GM23338 (cell line): ENCODE results near the gene USP27X. TPM values are rescaled to one million over a fixed set of nuclear protein-coding genes. Genes with fewer than 3 reads are reported as not detected.

Experiments used
- ATAC-seq: fragments of 200-7000 bp; cut with Tn5 transposase; 3 replicates; pipeline ENCODE4 v1.9.1; 2020
- DNase-seq: peaks from one replicate; pipeline ENCODE4 v3.0.0-alpha.2; 2015; ENCODE audit warnings: low spot score
- H2AFZ ChIP-seq: fragments of 200-600 bp; sonication (generic); 2 replicates; pipeline ENCODE4 v1.8.0; 2016; ENCODE audit warnings: antibody characterized with exemption, mild to moderate bottlenecking, moderate library complexity
- H3F3A ChIP-seq: fragments of 200-600 bp; sonication (generic); replicated peaks from 2 replicates; pipeline ENCODE4 v1.8.0; 2017; ENCODE audit warnings: antibody characterized with exemption, mixed run types, low read depth
- H3K27ac ChIP-seq: fragments of 200-600 bp; sonication (generic); 2 replicates; pipeline ENCODE4 v1.6.1; 2016; ENCODE audit warnings: low read depth
- H3K27me3 ChIP-seq: fragments of 200-600 bp; sonication (generic); 2 replicates; pipeline ENCODE4 v1.8.0; 2016; ENCODE audit warnings: mild to moderate bottlenecking, mixed run types, moderate library complexity; ENCODE audit not compliant: insufficient read depth
- H3K36me3 ChIP-seq: fragments of 200-600 bp; sonication (generic); 2 replicates; pipeline ENCODE4 v1.8.0; 2016; ENCODE audit warnings: mild to moderate bottlenecking; ENCODE audit not compliant: insufficient read depth
- H3K4me1 ChIP-seq: fragments of 200-600 bp; sonication (generic); 2 replicates; pipeline ENCODE4 v1.8.0; 2016; ENCODE audit warnings: mild to moderate bottlenecking, moderate library complexity; ENCODE audit not compliant: insufficient read depth
- H3K4me2 ChIP-seq: fragments of 200-600 bp; sonication (generic); 2 replicates; pipeline ENCODE4 v1.7.1; 2017; ENCODE audit warnings: mixed run types
- H3K4me3 ChIP-seq: fragments of 200-600 bp; sonication (generic); 2 replicates; pipeline ENCODE4 v1.6.1; 2016; ENCODE audit warnings: mixed run types
- H3K79me2 ChIP-seq: fragments of 200-600 bp; sonication (generic); replicated peaks from 2 replicates; pipeline ENCODE4 v1.8.0; 2017; ENCODE audit warnings: mild to moderate bottlenecking; ENCODE audit not compliant: insufficient read depth
- H3K9me2 ChIP-seq: fragments of 200-600 bp; sonication (generic); 2 replicates; pipeline ENCODE4 v1.8.0; 2017; ENCODE audit not compliant: insufficient read depth
- H4K20me1 ChIP-seq: fragments of 200-600 bp; sonication (generic); replicated peaks from 2 replicates; pipeline ENCODE4 v1.8.0; 2017; ENCODE audit warnings: mild to moderate bottlenecking; ENCODE audit not compliant: insufficient read depth
- H3K27ac Mint-ChIP-seq: 2 replicates; pipeline ENCODE4 v1.8.0; 2020; ENCODE audit warnings: inconsistent platforms, mild to moderate bottlenecking, moderate library complexity, mixed read lengths
- H3K27me3 Mint-ChIP-seq: 3 replicates; pipeline ENCODE4 v1.8.0; 2022; ENCODE audit warnings: low read depth, mild to moderate bottlenecking, moderate library complexity, mixed read lengths, inconsistent platforms; ENCODE audit not compliant: insufficient read depth, poor library complexity
- H3K36me3 Mint-ChIP-seq: 3 replicates; pipeline ENCODE4 v1.8.0; 2021; ENCODE audit warnings: low read depth, mild to moderate bottlenecking, inconsistent platforms, moderate library complexity, mixed read lengths
- H3K4me1 Mint-ChIP-seq: 3 replicates; pipeline ENCODE4 v1.8.0; 2020; ENCODE audit warnings: mild to moderate bottlenecking, inconsistent platforms, mixed read lengths
- H3K4me3 Mint-ChIP-seq: 3 replicates; pipeline ENCODE4 v1.8.0; 2021; ENCODE audit warnings: moderate library complexity, mild to moderate bottlenecking, inconsistent platforms, mixed read lengths
- H3K9me3 Mint-ChIP-seq: 3 replicates; pipeline ENCODE4 v1.8.0; 2020; ENCODE audit warnings: moderate library complexity, mild to moderate bottlenecking, inconsistent platforms, mixed read lengths
- ETS1 ChIP-seq: IDR thresholded peaks from 2 replicates; pipeline ENCODE4 v1.6.1; 2016; ENCODE audit warnings: antibody characterized with exemption
- REST ChIP-seq: IDR thresholded peaks from one replicate; pipeline ENCODE4 v1.6.1; 2018; ENCODE audit warnings: antibody characterized with exemption; ENCODE audit not compliant: unreplicated experiment
- STAT1 ChIP-seq: IDR thresholded peaks from one replicate; pipeline ENCODE4 v1.6.1; 2016; ENCODE audit warnings: antibody characterized with exemption; ENCODE audit not compliant: unreplicated experiment
- ZNF114 ChIP-seq: fragments of 250-450 bp; sonication (Bioruptor Pico); IDR thresholded peaks from 2 replicates; pipeline ENCODE4 v1.5.0; 2020; ENCODE audit warnings: mild to moderate bottlenecking, moderate library complexity
- ZNF331 ChIP-seq: fragments of 250-450 bp; sonication (Bioruptor Pico); IDR thresholded peaks from 2 replicates; pipeline ENCODE4 v1.5.0; 2020; ENCODE audit warnings: low read depth, mild to moderate bottlenecking, moderate library complexity
- polyA plus RNA-seq: library from polyadenylated mRNA; unstranded; fragments of >200 nt; fragmentation: Nextera tagmentation; extraction: Ambion mirVana; gene quantifications from 2 replicates; pipeline ENCODE4 v1.2.1, GENCODE V29; 2016
- total RNA-seq: library from RNA; depleted of rRNA; stranded (reverse); fragments of >200 nt; shearing (Covaris generic); gene quantifications from 2 replicates; pipeline ENCODE4 v1.2.3, GENCODE V29; 2014
- TF ChIP-seq, protein P1 (sequence below): fragments of 250-450 bp; sonication (Bioruptor Pico); IDR thresholded peaks from 2 replicates; pipeline ENCODE4 v1.5.0; 2020; ENCODE audit warnings: mild to moderate bottlenecking, moderate library complexity

USP27X gene
- total and polyA plus RNA-seq, 2 experiments from 2014 or later, result 1.1 to 5.0 TPM

DNA sequence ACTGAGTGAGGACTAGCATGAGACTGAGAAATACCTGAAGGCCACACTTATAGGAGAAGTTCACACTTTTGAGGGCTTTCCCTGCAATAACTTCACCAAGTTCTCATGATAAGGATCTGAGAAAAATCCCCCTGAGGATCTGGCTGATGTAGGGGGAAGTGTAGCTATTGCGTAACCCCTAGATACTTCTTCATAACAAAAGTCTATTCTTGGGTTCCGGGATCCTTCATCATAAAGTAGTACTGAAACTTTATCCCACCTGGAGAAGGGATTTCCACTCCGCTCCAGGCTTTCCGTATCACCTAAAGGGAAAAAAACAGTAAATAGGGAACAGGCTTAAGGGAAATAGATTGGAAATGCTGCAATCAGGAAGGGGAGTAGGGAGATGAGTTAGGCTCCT, 13.3 kb downstream of the USP27X start:
- TF ChIP-seq, protein P1, sequence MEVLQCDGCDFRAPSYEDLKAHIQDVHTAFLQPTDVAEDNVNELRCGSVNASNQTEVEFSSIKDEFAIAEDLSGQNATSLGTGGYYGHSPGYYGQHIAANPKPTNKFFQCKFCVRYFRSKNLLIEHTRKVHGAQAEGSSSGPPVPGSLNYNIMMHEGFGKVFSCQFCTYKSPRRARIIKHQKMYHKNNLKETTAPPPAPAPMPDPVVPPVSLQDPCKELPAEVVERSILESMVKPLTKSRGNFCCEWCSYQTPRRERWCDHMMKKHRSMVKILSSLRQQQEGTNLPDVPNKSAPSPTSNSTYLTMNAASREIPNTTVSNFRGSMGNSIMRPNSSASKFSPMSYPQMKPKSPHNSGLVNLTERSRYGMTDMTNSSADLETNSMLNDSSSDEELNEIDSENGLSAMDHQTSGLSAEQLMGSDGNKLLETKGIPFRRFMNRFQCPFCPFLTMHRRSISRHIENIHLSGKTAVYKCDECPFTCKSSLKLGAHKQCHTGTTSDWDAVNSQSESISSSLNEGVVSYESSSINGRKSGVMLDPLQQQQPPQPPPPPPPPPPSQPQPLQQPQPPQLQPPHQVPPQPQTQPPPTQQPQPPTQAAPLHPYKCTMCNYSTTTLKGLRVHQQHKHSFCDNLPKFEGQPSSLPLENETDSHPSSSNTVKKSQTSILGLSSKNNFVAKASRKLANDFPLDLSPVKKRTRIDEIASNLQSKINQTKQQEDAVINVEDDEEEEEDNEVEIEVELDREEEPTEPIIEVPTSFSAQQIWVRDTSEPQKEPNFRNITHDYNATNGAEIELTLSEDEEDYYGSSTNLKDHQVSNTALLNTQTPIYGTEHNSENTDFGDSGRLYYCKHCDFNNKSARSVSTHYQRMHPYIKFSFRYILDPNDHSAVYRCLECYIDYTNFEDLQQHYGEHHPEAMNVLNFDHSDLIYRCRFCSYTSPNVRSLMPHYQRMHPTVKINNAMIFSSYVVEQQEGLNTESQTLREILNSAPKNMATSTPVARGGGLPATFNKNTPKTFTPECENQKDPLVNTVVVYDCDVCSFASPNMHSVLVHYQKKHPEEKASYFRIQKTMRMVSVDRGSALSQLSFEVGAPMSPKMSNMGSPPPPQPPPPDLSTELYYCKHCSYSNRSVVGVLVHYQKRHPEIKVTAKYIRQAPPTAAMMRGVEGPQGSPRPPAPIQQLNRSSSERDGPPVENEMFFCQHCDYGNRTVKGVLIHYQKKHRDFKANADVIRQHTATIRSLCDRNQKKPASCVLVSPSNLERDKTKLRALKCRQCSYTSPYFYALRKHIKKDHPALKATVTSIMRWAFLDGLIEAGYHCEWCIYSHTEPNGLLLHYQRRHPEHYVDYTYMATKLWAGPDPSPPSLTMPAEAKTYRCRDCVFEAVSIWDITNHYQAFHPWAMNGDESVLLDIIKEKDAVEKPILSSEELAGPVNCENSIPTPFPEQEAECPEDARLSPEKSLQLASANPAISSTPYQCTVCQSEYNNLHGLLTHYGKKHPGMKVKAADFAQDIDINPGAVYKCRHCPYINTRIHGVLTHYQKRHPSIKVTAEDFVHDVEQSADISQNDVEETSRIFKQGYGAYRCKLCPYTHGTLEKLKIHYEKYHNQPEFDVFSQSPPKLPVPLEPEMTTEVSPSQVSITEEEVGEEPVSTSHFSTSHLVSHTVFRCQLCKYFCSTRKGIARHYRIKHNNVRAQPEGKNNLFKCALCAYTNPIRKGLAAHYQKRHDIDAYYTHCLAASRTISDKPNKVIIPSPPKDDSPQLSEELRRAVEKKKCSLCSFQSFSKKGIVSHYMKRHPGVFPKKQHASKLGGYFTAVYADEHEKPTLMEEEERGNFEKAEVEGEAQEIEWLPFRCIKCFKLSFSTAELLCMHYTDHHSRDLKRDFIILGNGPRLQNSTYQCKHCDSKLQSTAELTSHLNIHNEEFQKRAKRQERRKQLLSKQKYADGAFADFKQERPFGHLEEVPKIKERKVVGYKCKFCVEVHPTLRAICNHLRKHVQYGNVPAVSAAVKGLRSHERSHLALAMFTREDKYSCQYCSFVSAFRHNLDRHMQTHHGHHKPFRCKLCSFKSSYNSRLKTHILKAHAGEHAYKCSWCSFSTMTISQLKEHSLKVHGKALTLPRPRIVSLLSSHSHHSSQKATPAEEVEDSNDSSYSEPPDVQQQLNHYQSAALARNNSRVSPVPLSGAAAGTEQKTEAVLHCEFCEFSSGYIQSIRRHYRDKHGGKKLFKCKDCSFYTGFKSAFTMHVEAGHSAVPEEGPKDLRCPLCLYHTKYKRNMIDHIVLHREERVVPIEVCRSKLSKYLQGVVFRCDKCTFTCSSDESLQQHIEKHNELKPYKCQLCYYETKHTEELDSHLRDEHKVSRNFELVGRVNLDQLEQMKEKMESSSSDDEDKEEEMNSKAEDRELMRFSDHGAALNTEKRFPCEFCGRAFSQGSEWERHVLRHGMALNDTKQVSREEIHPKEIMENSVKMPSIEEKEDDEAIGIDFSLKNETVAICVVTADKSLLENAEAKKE (CRISPR knock-in tag), result no peak
- TF ChIP-seq ETS1, result no peak
- no peak for TF ChIP-seq ZNF114
- no peak for TF ChIP-seq STAT1
- no peak for TF ChIP-seq ZNF331
- no peak for TF ChIP-seq REST
- no peak overlapping the region for H3K4me3 Mint-ChIP-seq
- peaks cover 5% of the 10 kb centered on the region for H3K36me3 Mint-ChIP-seq
- H3K4me1 ChIP-seq, result no peaks in the 10 kb centered on the region
- H2AFZ ChIP-seq, result no peak overlapping the region
- H3K27me3 ChIP-seq, result no peaks in the 10 kb centered on the region
- DNase-seq, result peak; percentile 34
- no peaks in the 10 kb centered on the region for H3K9me2 ChIP-seq
- no peaks in the 10 kb centered on the region; the same call in 1 of the 3 replicates for H3K4me1 Mint-ChIP-seq
- H3K27ac ChIP-seq, result no peak overlapping the region
- no peaks in the 10 kb centered on the region for H4K20me1 ChIP-seq
- no peaks in the 10 kb centered on the region for H3K79me2 ChIP-seq
- no peak overlapping the region for H3K27ac Mint-ChIP-seq
- ATAC-seq, result no peak
- no peak overlapping the region for H3K4me3 ChIP-seq
- H3K4me2 ChIP-seq, result no peak overlapping the region
- H3F3A ChIP-seq, result no peaks in the 10 kb centered on the region
- no peaks in the 10 kb centered on the region for H3K36me3 ChIP-seq
- H3K9me3 Mint-ChIP-seq, result peaks cover 9% of the 10 kb centered on the region
- no peaks in the 10 kb centered on the region for H3K27me3 Mint-ChIP-seq
